ENCODE results near the gene TMEM121. TPM values are rescaled to one million over a fixed set of nuclear protein-coding genes. Genes with fewer than 3 reads are reported as not detected.

The TMEM121 gene
- polyA plus RNA-seq, 4 donors: 2.6 to 5.7 (median 2.7) TPM

DNA sequence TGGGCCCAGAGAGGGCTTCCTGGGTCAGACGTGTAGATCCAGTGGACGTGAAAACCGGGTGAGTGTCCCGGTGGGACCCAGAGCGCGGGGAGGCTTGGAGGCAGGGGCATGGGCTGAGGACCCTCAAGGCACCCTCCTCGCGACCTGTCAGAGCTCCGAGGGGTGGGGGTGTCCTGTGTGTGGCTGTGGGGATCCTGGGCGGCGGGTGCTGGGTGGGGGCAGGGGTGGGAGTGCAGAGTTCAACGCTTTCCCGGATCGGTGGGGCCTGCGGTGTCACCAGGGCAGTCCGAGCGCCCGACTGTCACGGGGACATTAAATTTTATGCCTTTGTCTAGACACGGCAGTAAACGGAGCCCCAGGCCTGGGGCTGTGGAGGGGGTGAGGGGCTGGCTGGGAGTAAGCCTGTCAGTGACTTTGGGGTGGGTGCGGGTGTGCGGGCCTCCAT is 1.0 kb downstream of the TMEM121 start:
- no peak for DNase-seq (ENCODE audit: low read depth in 4 of 4, low spot score in 3 of 4)

DNA sequence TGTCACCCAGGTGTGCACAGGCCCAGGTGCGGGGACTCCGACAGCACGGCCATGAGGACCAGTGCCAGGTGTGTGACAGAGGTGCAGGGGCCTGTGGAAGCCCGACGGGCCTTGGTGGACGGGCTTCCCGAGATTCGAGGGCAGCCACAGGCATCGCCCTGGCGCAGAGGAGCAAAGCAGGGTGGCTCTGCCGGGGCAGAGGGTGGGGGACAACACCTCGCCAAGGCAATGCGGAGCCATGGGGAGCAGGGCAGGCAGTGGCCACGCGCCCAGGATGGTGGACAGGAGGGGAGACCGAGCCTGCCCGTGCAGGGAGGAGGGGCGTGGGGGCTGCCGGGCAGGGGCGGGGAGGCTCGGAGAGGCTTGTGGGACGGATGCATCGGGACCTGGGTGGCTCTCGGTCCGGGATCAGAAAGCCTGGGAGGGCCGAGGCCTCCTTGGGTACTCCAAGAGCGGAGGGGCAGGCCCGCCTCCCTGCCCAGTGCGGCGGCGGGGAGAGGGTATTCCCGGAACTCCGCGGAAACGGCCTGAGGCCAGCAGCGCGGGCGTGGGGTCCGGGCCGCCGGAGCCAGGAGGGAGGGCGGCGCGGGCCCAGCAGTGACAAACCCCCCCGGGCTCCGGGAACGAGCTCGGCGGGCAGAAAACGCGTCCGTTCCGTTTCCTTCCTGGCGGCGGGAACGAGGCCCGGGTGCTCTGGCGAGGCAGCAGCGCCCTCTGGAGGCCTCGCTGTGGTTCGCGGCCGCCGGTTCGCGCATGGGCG is 1.6 kb downstream of the TMEM121 start:
- peak in 3 of 4 donors; percentile 47 to 59 (median 54) for DNase-seq (ENCODE audit: low read depth in 4 of 4, low spot score in 3 of 4)

DNA sequence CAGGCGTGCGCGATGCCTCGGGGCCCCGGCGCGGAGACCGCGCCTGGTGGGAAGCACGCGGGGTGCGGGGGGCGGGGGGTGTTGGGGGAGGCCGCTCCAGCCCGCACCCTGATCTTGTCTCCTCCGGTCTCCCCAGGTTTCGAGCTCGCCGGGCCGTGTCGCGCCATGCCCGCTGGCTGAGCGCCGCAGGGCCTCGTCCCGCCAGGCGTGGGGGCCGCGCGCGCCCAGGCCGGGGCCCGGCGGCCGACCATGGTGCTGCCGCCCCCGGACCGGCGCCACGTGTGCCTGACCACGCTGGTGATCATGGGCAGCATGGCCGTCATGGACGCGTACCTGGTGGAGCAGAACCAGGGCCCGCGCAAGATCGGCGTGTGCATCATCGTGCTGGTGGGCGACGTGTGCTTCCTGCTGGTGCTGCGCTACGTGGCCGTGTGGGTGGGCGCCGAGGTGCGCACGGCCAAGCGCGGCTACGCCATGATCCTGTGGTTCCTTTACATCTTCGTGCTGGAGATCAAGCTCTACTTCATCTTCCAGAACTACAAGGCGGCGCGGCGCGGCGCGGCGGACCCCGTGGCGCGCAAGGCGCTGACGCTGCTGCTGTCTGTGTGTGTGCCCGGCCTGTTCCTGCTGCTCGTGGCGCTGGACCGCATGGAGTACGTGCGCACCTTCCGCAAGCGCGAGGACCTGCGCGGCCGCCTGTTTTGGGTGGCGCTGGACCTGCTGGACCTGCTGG is 2.4 kb downstream of the TMEM121 start:
- no peak for DNase-seq (ENCODE audit: low read depth in 4 of 4, low spot score in 3 of 4)

DNA sequence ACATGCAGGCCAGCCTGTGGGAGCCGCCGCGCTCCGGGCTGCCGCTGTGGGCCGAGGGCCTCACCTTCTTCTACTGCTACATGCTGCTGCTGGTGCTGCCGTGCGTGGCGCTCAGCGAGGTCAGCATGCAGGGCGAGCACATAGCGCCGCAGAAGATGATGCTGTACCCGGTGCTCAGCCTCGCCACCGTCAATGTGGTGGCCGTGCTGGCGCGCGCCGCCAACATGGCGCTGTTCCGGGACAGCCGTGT is 2.9 kb downstream of the TMEM121 start:
- DNase-seq (ENCODE audit: low read depth in 4 of 4, low spot score in 3 of 4): no peak

DNA sequence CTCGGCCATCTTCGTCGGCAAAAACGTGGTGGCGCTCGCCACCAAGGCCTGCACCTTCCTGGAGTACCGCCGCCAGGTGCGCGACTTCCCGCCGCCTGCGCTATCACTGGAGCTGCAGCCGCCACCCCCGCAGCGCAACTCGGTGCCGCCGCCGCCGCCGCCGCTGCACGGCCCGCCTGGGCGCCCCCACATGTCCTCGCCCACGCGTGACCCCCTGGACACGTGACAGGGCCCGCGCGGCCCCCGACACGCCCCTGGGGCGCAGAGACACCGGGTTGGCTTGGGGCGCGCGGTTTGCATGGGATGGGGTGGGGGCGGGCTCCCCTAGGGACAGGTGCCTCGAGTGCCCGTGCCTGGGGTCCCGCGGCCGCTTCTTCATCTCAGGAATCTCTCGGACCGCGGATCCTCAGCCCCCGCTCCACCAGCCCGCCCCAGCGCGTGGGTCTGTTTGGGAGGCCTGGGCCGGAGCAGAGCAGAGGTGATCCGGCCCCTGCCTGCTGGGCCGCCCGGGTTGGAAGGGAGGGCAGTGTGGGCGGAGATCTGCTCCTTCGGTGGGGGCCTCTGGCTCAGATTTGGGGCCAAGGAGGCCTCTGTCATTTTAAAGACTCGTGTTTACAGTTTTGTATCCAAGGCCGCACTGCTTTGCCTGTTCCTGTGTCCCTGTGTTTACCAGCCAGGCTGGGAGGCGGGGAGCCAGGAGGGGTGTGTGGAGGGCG is 3.3 kb downstream of the TMEM121 start:
- DNase-seq (ENCODE audit: low read depth in 4 of 4, low spot score in 3 of 4): no peak

DNA sequence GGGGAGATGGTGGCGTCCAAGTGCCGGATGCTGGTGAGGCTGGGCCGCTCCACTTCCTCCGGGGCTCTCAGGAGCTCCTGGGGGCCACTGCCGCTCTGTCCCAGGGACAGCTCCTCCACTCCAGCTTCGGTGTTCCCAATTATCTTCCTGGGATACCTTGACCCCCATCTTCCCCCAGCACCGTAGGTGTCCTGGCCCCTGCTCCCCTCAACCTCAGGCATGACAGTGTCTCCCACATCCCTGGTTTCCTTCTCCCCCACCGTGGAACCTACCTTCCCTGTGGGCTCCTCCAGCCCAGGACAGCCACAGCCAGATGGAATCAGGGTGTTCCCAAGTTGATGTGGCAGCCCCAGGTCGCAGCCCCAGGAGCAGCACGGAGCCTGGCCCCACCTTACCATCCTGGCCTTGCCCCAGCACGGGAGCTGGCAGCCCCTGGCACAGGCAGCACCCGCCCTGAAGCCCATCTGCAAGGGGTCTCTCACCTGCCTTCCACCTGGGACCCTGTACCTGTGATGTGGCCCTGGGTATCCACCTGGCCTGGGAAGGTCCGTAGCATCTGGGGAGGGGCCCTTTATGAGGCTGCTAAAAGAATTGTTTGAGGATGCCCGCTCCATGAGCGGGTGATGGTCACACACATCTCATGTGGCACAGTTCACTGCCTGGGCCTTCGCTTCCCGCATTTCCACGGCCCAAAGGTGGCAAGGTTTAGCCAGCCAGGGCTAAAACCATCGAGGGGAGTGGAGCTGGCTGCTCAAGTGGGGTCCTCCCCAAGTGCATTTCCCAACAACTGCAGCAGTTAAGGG is 4.1 kb downstream of the TMEM121 start:
- DNase-seq (ENCODE audit: low read depth in 4 of 4, low spot score in 3 of 4): no peak

DNA sequence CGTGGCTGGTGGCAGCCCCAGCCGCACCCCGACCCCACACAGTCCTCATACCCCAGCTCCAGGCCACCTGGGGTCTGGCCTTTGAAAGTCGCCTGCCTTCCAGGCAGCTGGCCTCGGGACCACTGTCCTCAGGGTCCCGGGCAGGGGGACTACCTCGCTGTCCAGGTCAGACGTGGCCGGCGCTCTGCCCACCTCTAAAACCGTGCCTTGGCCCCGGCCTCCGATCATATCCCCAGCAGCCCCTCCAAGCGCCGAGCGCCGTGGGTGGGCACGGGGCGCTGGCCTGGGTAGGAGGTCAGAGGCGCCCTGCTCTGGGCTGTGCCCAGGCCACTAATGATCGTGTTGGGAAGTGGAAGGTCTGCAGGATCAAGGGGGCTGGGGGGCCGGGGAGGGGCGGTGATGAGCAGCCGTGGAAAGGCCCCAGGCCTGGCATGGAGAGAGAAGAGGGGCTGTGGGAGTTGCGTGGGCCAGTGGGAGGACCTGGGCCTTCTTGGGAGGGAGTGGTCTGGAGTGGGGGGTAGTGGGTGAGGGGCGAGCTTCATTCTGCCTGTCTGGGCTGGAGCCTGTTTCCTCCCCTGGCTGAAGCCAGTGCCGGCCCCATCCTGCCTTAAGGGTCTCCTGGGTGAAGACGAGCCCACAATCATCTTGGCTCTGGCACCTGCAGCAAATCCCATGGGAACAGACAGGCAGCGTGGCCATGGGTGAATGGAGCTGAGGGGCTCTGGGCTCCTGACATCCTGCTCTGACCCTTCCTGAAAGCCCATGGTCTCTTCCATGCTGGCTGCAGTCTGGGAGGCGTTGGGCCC is 4.9 kb downstream of the TMEM121 start:
- no peak for DNase-seq (ENCODE audit: low read depth in 4 of 4, low spot score in 3 of 4)

DNA sequence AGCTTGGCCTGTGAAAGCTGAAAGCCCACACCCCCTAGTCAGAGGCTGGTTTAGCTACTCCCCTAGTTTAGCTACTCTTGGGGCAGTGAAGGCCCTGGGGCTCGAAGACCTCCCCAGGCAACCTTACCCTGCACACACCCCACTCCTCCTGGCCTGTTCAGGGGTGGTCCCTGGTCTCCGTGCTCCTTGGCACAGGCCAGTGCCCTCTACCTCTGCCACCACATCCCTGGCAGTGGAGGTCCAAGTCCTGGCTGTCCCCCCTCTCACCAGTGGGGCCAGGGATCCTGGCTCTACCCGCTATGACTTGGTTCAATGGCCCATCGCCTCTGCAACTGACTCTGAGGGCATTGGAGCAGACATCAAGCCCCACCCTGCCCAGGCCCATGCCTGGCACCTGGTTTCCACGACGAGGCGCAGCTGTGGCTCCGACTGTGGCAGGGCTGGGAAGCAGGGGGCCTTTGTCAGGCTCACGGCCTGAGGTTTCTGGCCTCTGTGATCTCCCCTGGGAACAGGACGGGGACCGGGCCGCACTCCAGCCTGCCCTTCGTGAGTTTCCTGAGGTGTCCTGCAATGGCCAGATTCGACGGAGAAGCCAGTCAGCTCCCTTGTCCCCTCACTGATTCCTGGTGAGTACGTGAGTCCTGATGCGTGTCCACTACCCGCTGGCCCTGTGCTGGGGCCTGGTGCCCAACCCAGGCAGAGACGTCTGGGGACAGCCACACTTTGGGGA is 5.7 kb downstream of the TMEM121 start:
- no peak for DNase-seq (ENCODE audit: low read depth in 4 of 4, low spot score in 3 of 4)

DNA sequence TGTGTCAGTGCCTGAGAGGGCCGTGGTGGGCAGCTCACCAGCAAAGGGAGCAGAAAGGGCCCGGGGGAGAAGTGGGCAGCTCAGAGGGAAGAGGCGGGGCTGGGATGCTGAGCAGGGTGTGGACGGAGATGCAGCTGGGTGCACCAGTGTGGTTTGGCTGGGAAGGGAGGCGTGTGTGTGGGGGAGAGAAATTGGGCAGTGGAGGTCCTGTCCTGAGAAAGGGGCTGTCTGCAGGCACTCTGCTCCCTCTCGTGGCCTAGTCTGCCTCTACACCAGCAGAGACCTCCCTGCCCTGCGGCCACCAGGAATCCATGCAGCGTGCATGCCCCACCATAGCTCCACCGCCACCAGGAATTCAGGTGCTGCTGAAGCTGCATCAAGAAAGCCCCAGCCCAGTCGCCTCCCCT is 6.4 kb downstream of the TMEM121 start:
- DNase-seq (ENCODE audit: low read depth in 4 of 4, low spot score in 3 of 4): no peak

DNA sequence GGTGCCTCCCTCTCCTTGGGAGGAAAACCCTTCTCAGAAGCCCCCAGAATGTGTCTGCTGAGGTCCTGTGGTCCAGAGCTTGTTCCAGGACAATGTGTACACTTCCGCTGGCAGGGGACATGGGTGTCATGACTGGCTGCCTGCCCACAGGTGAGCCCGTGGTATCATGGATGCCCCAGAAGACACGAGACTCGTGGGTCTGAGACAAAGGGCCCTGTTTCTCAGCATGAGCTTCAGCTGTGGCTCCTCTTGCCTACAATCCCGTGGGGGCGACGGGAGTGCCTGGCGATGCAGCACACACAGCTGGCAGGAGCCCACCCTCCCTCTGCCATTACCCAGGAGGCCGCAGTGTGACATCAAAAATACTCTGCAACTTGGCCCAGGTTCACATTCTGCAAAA is 7.0 kb downstream of the TMEM121 start:
- no peak for DNase-seq (ENCODE audit: low read depth in 4 of 4, low spot score in 3 of 4)

DNA sequence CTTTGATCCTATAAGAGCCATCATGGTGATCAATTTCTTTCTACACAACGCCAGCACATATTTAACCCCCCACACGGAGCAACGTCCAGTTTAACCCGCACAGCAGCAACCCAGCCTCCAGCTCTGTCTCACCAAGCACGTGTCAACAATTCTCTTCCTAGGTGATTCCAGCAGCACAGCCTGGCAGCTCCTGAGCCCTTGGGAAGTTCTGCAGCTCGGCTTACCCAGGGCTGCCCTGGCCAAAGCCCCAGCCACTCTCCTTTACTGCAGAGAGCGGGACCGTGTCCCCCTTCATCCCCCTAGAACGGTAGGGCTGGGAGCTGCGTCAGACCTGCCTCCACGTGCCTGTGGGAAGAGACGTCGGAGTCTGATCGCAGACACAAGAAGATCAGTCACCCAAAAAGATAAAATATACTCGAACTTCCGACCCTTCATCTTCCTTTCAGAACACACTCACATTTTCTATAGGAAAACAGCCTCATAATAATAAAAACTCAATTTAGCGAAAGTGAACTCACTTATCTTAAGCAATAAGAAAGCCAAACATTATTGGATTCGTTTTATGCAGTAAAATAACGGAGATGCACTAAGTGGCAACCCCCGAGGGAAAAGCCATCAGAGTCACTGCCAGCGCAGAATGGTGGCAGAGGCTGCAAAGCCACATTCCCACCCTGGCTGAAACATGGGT is 7.6 kb downstream of the TMEM121 start:
- no peak for DNase-seq (ENCODE audit: low read depth in 4 of 4, low spot score in 3 of 4)

DNA sequence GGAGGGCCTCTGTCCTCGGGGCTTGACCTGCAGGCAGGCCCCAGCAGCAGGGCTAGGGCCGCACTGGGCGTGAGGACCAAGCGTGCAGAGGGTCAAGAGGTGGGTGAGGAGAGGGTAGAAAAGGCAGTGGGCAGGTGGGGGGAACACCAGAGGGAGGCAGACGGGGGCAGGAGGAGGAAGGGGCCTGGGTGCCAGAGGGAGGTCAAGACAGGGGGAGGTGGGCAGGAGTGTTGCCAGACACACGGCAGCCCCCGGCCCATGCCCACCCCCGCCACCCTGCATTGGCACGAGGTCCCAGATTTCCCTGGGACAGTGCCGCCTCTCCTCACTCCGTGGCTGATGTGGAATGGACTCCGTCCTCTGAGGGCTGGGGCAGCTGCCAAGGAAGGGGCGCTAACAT is 8.2 kb downstream of the TMEM121 start:
- no peak for DNase-seq (ENCODE audit: low read depth in 4 of 4, low spot score in 3 of 4)

DNA sequence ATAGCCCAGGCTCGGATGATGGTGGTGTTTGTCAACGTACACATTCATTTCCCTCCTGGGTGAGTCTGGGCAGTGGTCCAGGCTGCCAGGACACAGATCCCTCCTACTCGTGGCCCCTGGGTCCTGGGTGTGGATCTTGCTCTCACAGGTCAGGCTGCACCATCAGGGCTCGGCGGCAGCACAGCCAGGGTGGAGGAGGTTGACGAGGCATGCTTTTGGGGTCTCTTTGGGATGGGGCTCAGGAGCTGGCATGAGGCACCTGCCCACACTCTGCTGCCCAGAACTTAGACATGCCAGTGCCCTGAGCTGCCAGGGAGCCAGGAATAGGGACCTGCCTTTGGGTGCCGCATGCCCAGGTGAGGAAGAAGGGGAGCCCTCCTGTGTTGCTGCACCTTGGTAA is 9.7 kb downstream of the TMEM121 start:
- DNase-seq (ENCODE audit: low read depth in 4 of 4, low spot score in 3 of 4): no peak

DNA sequence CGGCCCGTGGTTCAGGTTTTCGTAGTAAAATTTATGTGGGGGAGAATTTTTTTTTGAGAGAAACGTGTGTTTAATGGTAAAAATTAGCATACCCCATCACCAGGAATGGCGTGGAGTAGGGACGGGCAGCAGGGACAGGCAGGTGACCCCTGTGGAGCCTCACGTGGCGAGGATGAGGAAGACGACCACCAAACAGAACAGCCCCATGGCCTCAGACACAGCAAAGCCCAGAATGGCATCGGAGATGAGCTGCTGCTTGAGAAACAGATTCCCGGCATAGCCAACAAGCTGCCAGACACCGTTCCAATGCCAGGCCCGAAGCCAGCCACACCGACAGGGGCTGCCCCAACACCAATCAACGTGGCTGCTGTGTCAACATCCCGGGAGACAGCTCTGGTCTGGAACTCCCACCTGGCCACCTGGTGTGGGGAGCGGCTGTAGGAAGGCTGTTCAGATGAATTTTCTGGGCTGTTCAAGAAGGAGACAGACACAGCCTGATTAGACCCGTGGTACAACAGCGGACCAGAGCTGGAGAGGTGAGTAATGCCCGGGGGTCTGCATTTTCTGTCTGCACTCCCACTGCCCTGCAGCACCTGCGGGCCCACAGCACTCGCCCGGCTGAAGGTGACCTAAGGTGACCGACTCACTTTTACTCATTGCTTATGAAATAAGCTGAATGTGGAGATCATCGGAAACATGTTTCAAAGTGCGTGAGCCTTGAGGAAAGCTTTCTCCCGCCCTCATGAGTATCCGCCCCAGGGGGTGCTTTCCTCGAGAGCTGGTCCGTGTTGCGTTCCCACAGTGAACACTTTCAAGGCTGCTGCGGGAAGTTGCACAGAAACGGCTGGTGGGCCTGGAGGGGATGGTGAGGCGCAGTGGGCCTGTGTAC is 10.6 kb downstream of the TMEM121 start:
- no peak for DNase-seq (ENCODE audit: low read depth in 4 of 4, low spot score in 3 of 4)

DNA sequence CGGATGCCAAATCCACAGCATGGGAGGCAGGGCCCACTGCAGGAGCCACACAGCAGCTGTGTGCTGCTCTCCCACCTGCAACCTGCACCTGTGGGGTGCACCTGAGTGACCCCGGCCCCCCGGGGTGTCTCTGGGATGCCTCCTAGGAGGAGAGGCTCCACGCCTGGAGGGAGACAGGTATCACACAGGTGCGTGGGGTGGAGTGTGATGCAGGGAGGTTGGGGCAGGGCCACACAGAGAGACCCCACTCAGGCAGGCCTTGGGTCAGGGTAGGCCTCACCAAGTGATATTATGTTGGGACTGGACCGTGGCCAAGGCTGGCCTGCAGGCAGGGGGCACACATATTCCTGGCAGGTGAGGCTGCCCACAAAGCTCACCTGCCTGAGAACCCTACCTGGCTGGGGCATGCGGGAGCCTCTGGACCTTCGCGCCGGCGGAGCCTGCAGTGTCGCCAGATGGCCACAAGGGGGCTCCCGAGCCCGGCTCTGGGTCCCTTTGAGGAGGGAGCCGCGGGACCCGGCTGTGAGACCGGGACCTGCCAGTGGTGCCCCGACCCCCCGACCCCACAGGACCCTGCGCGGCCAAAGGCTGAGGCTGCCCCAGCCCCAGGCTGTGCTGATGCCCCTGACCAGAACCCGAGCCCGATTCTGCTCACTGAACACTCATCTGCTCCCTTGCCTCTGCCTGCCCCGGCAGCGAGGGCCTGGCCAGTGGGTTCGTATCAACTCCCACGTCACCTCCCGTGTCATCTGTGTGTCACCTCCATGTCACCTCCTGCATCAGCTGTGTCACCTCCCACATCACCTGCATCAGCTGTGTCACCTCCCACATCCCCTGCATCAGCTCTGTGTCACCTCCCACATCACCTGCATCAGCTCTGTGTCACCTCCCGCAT is 11.4 kb downstream of the TMEM121 start:
- DNase-seq (ENCODE audit: low read depth in 4 of 4, low spot score in 3 of 4): no peak

DNA sequence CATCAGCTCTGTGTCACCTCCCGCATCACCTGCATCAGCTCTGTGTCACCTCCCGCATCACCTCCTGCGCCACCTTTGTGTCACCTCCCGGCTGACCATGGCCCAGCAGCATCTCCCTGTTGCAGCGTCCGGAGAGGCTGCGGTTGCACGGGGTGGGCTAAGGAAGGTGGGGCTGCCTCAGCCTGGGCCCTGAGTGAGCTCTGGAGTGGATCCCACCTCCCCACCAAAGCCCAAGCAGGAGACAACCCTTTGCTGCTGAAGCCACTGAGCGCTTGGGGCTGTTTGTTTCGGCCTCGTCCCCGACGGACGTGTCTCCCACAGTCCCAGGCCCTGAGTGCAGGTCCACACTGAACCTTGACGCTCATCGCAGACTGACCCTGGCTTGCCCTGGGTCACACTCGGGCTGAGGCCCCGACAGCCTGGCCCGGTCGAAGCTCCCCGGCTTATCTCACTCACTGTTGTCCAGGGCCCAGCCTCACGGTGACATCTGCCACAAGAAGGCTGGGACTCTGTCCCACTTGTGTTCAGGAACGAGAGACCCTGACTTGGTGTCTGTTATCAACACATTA is 12.2 kb downstream of the TMEM121 start:
- DNase-seq (ENCODE audit: low read depth in 4 of 4, low spot score in 3 of 4): no peak

DNA sequence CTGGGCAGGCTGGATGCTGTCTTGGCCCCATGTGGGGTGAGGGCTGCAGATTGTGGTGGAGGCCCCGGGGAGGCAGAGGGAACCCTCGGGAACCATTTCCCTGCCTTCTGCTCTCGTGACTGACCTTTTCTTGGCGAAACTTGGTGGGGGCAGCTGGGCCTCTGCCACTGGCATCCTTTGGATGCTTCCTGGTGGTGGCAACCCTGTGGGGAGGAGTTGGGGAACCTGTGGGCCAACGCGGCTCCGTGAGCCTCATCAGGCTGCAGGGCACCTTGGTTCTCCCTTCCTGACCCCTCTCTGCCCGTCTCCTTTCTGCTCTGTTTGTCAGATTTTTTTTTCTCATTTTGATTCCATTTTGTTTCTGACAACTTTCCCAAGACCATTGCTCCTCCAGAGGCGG is 14.4 kb downstream of the TMEM121 start:
- no peak for DNase-seq (ENCODE audit: low read depth in 4 of 4, low spot score in 3 of 4)
